GM23338 (cell line): Measurements from ENCODE around the gene ZNRF1. TPM values are rescaled to one million over a fixed set of nuclear protein-coding genes. Genes with fewer than 3 reads are reported as not detected.

Source experiments
- ATAC-seq: fragments of 200-7000 bp; cut with Tn5 transposase; 3 replicates; pipeline ENCODE4 v1.9.1; 2020
- DNase-seq: peaks from one replicate; pipeline ENCODE4 v3.0.0-alpha.2; 2015; ENCODE audit warnings: low spot score
- H2AFZ ChIP-seq: fragments of 200-600 bp; sonication (generic); 2 replicates; pipeline ENCODE4 v1.8.0; 2016; ENCODE audit warnings: antibody characterized with exemption, mild to moderate bottlenecking, moderate library complexity
- H3F3A ChIP-seq: fragments of 200-600 bp; sonication (generic); replicated peaks from 2 replicates; pipeline ENCODE4 v1.8.0; 2017; ENCODE audit warnings: antibody characterized with exemption, mixed run types, low read depth
- H3K27ac ChIP-seq: fragments of 200-600 bp; sonication (generic); 2 replicates; pipeline ENCODE4 v1.6.1; 2016; ENCODE audit warnings: low read depth
- H3K27me3 ChIP-seq: fragments of 200-600 bp; sonication (generic); 2 replicates; pipeline ENCODE4 v1.8.0; 2016; ENCODE audit warnings: mild to moderate bottlenecking, mixed run types, moderate library complexity; ENCODE audit not compliant: insufficient read depth
- H3K36me3 ChIP-seq: fragments of 200-600 bp; sonication (generic); 2 replicates; pipeline ENCODE4 v1.8.0; 2016; ENCODE audit warnings: mild to moderate bottlenecking; ENCODE audit not compliant: insufficient read depth
- H3K4me1 ChIP-seq: fragments of 200-600 bp; sonication (generic); 2 replicates; pipeline ENCODE4 v1.8.0; 2016; ENCODE audit warnings: mild to moderate bottlenecking, moderate library complexity; ENCODE audit not compliant: insufficient read depth
- H3K4me2 ChIP-seq: fragments of 200-600 bp; sonication (generic); 2 replicates; pipeline ENCODE4 v1.7.1; 2017; ENCODE audit warnings: mixed run types
- H3K4me3 ChIP-seq: fragments of 200-600 bp; sonication (generic); 2 replicates; pipeline ENCODE4 v1.6.1; 2016; ENCODE audit warnings: mixed run types
- H3K79me2 ChIP-seq: fragments of 200-600 bp; sonication (generic); replicated peaks from 2 replicates; pipeline ENCODE4 v1.8.0; 2017; ENCODE audit warnings: mild to moderate bottlenecking; ENCODE audit not compliant: insufficient read depth
- H3K9me2 ChIP-seq: fragments of 200-600 bp; sonication (generic); 2 replicates; pipeline ENCODE4 v1.8.0; 2017; ENCODE audit not compliant: insufficient read depth
- H4K20me1 ChIP-seq: fragments of 200-600 bp; sonication (generic); replicated peaks from 2 replicates; pipeline ENCODE4 v1.8.0; 2017; ENCODE audit warnings: mild to moderate bottlenecking; ENCODE audit not compliant: insufficient read depth
- H3K27ac Mint-ChIP-seq: 2 replicates; pipeline ENCODE4 v1.8.0; 2020; ENCODE audit warnings: inconsistent platforms, mild to moderate bottlenecking, moderate library complexity, mixed read lengths
- H3K27me3 Mint-ChIP-seq: 3 replicates; pipeline ENCODE4 v1.8.0; 2022; ENCODE audit warnings: low read depth, mild to moderate bottlenecking, moderate library complexity, mixed read lengths, inconsistent platforms; ENCODE audit not compliant: insufficient read depth, poor library complexity
- H3K36me3 Mint-ChIP-seq: 3 replicates; pipeline ENCODE4 v1.8.0; 2021; ENCODE audit warnings: low read depth, mild to moderate bottlenecking, inconsistent platforms, moderate library complexity, mixed read lengths
- H3K4me1 Mint-ChIP-seq: 3 replicates; pipeline ENCODE4 v1.8.0; 2020; ENCODE audit warnings: mild to moderate bottlenecking, inconsistent platforms, mixed read lengths
- H3K4me3 Mint-ChIP-seq: 3 replicates; pipeline ENCODE4 v1.8.0; 2021; ENCODE audit warnings: moderate library complexity, mild to moderate bottlenecking, inconsistent platforms, mixed read lengths
- H3K9me3 Mint-ChIP-seq: 3 replicates; pipeline ENCODE4 v1.8.0; 2020; ENCODE audit warnings: moderate library complexity, mild to moderate bottlenecking, inconsistent platforms, mixed read lengths
- NANOG ChIP-seq: IDR thresholded peaks from 2 replicates; pipeline ENCODE4 v1.6.1; 2016; ENCODE audit warnings: antibody characterized with exemption, borderline replicate concordance
- POLR2AphosphoS5 ChIP-seq: IDR thresholded peaks from 2 replicates; pipeline ENCODE4 v1.6.1; 2016; ENCODE audit warnings: antibody characterized with exemption, low read depth
- polyA plus RNA-seq: library from polyadenylated mRNA; unstranded; fragments of >200 nt; fragmentation: Nextera tagmentation; extraction: Ambion mirVana; gene quantifications from 2 replicates; pipeline ENCODE4 v1.2.1, GENCODE V29; 2016
- total RNA-seq: library from RNA; depleted of rRNA; stranded (reverse); fragments of >200 nt; shearing (Covaris generic); gene quantifications from 2 replicates; pipeline ENCODE4 v1.2.3, GENCODE V29; 2014
- TF ChIP-seq, protein P1 (sequence below): IDR thresholded peaks from one replicate; pipeline ENCODE4 v1.6.1; 2018; ENCODE audit warnings: antibody characterized with exemption; ENCODE audit not compliant: unreplicated experiment
- TF ChIP-seq, protein P2 (sequence below), 2 experiments: fragments of 200-600 bp in 1 of 2; sonication (generic) in 1 of 2; conservative IDR thresholded peaks; 2 replicates each; pipeline versions ENCODE4 v1.5.1 to v1.6.1; 2016 to 2017; ENCODE audit warnings: antibody characterized with exemption in 2 of 2, low read depth in 2 of 2, mild to moderate bottlenecking in 2 of 2, moderate library complexity in 1 of 2
- TF ChIP-seq, protein P3 (sequence below): fragments of 250-450 bp; sonication (Bioruptor Pico); IDR thresholded peaks from 2 replicates; pipeline ENCODE4 v1.5.0; 2020; ENCODE audit warnings: mild to moderate bottlenecking, moderate library complexity

ZNRF1 gene
- total and polyA plus RNA-seq, 2 experiments from 2014 or later: 22.4 to 42.1 TPM

DNA sequence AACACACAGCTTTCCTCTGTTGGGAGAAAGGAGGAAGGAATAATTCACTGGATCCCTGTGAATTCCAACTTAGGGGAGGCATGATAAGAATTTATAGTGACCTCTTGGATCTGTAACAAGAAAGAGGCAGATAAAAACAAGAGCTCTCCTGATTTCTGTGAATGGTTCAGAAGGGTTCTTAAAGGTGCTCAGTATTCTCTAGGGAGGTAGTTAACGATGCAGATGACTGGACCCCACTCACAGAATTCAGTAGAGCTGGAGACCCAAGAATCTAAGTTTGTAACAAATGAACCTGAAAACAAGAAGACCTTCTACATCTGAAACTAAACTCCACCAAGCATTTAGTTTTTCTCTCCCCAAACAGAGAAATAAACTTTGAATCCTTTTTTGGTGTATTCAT, 8.6 kb downstream of the ZNRF1 start:
- peaks cover 29% of the 10 kb centered on the region for H3K4me1 Mint-ChIP-seq
- Histone ChIP-seq H2AFZ (no peak overlapping the region), H4K20me1 (peaks cover 50% of the 10 kb centered on the region), H3F3A (peaks cover 9% of the 10 kb centered on the region; the same call in 1 of the 2 replicates), H3K4me2 (no peak overlapping the region), H3K4me3 (no peak overlapping the region), H3K4me1 (peaks cover 13% of the 10 kb centered on the region), H3K9me2 (no peaks in the 10 kb centered on the region), H3K36me3 (no peaks in the 10 kb centered on the region; the same call in 1 of the 2 replicates), H3K27me3 (no peaks in the 10 kb centered on the region), H3K79me2 (peaks cover 100% of the 10 kb centered on the region), H3K27ac (no peak overlapping the region)
- TF ChIP-seq, protein P1, sequence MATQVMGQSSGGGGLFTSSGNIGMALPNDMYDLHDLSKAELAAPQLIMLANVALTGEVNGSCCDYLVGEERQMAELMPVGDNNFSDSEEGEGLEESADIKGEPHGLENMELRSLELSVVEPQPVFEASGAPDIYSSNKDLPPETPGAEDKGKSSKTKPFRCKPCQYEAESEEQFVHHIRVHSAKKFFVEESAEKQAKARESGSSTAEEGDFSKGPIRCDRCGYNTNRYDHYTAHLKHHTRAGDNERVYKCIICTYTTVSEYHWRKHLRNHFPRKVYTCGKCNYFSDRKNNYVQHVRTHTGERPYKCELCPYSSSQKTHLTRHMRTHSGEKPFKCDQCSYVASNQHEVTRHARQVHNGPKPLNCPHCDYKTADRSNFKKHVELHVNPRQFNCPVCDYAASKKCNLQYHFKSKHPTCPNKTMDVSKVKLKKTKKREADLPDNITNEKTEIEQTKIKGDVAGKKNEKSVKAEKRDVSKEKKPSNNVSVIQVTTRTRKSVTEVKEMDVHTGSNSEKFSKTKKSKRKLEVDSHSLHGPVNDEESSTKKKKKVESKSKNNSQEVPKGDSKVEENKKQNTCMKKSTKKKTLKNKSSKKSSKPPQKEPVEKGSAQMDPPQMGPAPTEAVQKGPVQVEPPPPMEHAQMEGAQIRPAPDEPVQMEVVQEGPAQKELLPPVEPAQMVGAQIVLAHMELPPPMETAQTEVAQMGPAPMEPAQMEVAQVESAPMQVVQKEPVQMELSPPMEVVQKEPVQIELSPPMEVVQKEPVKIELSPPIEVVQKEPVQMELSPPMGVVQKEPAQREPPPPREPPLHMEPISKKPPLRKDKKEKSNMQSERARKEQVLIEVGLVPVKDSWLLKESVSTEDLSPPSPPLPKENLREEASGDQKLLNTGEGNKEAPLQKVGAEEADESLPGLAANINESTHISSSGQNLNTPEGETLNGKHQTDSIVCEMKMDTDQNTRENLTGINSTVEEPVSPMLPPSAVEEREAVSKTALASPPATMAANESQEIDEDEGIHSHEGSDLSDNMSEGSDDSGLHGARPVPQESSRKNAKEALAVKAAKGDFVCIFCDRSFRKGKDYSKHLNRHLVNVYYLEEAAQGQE: no peak
- no peak for TF ChIP-seq POLR2AphosphoS5
- DNase-seq (no peak), ATAC-seq (no peak)
- H3K4me3 Mint-ChIP-seq: no peak overlapping the region
- peak overlapping the region; percentile 72 for H3K27ac Mint-ChIP-seq
- H3K27me3 Mint-ChIP-seq: peaks cover 8% of the 10 kb centered on the region
- peaks cover 14% of the 10 kb centered on the region for H3K36me3 Mint-ChIP-seq
- H3K9me3 Mint-ChIP-seq: no peaks in the 10 kb centered on the region; the same call in 2 of the 3 replicates

GRCh38 chr16:75010427-75010826, 11.6 kb downstream of the ZNRF1 start:
- peaks cover 2% of the 10 kb centered on the region for H3K27me3 Mint-ChIP-seq
- no peaks in the 10 kb centered on the region for H3K9me3 Mint-ChIP-seq
- DNase-seq (no peak), ATAC-seq (no peak)
- no peak overlapping the region for H3K4me3 Mint-ChIP-seq
- peaks cover 9% of the 10 kb centered on the region; the same call in 1 of the 2 replicates for H3F3A ChIP-seq
- peaks cover 48% of the 10 kb centered on the region for H4K20me1 ChIP-seq
- H3K79me2 ChIP-seq: peaks cover 100% of the 10 kb centered on the region
- H3K4me3 ChIP-seq: no peak overlapping the region
- no peaks in the 10 kb centered on the region for H3K9me2 ChIP-seq
- no peaks in the 10 kb centered on the region for H3K27me3 ChIP-seq
- no peak overlapping the region for H3K4me2 ChIP-seq
- H3K27ac ChIP-seq: no peak overlapping the region
- no peak overlapping the region for H2AFZ ChIP-seq
- H3K36me3 ChIP-seq: no peaks in the 10 kb centered on the region
- peaks cover 10% of the 10 kb centered on the region; the same call in 2 of the 3 replicates for H3K36me3 Mint-ChIP-seq
- H3K27ac Mint-ChIP-seq: no peak overlapping the region
- H3K4me1 Mint-ChIP-seq: peaks cover 16% of the 10 kb centered on the region
- peaks cover 19% of the 10 kb centered on the region for H3K4me1 ChIP-seq
- TF ChIP-seq, protein P2, sequence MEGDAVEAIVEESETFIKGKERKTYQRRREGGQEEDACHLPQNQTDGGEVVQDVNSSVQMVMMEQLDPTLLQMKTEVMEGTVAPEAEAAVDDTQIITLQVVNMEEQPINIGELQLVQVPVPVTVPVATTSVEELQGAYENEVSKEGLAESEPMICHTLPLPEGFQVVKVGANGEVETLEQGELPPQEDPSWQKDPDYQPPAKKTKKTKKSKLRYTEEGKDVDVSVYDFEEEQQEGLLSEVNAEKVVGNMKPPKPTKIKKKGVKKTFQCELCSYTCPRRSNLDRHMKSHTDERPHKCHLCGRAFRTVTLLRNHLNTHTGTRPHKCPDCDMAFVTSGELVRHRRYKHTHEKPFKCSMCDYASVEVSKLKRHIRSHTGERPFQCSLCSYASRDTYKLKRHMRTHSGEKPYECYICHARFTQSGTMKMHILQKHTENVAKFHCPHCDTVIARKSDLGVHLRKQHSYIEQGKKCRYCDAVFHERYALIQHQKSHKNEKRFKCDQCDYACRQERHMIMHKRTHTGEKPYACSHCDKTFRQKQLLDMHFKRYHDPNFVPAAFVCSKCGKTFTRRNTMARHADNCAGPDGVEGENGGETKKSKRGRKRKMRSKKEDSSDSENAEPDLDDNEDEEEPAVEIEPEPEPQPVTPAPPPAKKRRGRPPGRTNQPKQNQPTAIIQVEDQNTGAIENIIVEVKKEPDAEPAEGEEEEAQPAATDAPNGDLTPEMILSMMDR (conservative IDR thresholded peaks at IDR 0.05; ENCODE audit: low read depth in 2 of 2): no peak
- no peak for TF ChIP-seq NANOG
- TF ChIP-seq, protein P3, sequence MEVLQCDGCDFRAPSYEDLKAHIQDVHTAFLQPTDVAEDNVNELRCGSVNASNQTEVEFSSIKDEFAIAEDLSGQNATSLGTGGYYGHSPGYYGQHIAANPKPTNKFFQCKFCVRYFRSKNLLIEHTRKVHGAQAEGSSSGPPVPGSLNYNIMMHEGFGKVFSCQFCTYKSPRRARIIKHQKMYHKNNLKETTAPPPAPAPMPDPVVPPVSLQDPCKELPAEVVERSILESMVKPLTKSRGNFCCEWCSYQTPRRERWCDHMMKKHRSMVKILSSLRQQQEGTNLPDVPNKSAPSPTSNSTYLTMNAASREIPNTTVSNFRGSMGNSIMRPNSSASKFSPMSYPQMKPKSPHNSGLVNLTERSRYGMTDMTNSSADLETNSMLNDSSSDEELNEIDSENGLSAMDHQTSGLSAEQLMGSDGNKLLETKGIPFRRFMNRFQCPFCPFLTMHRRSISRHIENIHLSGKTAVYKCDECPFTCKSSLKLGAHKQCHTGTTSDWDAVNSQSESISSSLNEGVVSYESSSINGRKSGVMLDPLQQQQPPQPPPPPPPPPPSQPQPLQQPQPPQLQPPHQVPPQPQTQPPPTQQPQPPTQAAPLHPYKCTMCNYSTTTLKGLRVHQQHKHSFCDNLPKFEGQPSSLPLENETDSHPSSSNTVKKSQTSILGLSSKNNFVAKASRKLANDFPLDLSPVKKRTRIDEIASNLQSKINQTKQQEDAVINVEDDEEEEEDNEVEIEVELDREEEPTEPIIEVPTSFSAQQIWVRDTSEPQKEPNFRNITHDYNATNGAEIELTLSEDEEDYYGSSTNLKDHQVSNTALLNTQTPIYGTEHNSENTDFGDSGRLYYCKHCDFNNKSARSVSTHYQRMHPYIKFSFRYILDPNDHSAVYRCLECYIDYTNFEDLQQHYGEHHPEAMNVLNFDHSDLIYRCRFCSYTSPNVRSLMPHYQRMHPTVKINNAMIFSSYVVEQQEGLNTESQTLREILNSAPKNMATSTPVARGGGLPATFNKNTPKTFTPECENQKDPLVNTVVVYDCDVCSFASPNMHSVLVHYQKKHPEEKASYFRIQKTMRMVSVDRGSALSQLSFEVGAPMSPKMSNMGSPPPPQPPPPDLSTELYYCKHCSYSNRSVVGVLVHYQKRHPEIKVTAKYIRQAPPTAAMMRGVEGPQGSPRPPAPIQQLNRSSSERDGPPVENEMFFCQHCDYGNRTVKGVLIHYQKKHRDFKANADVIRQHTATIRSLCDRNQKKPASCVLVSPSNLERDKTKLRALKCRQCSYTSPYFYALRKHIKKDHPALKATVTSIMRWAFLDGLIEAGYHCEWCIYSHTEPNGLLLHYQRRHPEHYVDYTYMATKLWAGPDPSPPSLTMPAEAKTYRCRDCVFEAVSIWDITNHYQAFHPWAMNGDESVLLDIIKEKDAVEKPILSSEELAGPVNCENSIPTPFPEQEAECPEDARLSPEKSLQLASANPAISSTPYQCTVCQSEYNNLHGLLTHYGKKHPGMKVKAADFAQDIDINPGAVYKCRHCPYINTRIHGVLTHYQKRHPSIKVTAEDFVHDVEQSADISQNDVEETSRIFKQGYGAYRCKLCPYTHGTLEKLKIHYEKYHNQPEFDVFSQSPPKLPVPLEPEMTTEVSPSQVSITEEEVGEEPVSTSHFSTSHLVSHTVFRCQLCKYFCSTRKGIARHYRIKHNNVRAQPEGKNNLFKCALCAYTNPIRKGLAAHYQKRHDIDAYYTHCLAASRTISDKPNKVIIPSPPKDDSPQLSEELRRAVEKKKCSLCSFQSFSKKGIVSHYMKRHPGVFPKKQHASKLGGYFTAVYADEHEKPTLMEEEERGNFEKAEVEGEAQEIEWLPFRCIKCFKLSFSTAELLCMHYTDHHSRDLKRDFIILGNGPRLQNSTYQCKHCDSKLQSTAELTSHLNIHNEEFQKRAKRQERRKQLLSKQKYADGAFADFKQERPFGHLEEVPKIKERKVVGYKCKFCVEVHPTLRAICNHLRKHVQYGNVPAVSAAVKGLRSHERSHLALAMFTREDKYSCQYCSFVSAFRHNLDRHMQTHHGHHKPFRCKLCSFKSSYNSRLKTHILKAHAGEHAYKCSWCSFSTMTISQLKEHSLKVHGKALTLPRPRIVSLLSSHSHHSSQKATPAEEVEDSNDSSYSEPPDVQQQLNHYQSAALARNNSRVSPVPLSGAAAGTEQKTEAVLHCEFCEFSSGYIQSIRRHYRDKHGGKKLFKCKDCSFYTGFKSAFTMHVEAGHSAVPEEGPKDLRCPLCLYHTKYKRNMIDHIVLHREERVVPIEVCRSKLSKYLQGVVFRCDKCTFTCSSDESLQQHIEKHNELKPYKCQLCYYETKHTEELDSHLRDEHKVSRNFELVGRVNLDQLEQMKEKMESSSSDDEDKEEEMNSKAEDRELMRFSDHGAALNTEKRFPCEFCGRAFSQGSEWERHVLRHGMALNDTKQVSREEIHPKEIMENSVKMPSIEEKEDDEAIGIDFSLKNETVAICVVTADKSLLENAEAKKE (CRISPR knock-in tag): no peak
- TF ChIP-seq, protein P1: no peak
- no peak for TF ChIP-seq POLR2AphosphoS5
